M059J (cell line): ENCODE measurements around the gene PHACTR3. TPM values are rescaled to one million over a fixed set of nuclear protein-coding genes. Genes with fewer than 3 reads are reported as not detected.

ENCODE experiments used
- DNase-seq: peaks from one replicate; pipeline ENCODE4 v3.0.0-alpha.2; 2012; ENCODE audit warnings: low read depth
- total RNA-seq: library from RNA; depleted of rRNA; stranded (reverse); fragments of >200 nt; shearing (Covaris generic); gene quantifications from 2 replicates; pipeline ENCODE4 v1.2.3, GENCODE V29; 2014

PHACTR3 gene
- total RNA-seq, 1 experiment from 2014 or later = not detected

DNA sequence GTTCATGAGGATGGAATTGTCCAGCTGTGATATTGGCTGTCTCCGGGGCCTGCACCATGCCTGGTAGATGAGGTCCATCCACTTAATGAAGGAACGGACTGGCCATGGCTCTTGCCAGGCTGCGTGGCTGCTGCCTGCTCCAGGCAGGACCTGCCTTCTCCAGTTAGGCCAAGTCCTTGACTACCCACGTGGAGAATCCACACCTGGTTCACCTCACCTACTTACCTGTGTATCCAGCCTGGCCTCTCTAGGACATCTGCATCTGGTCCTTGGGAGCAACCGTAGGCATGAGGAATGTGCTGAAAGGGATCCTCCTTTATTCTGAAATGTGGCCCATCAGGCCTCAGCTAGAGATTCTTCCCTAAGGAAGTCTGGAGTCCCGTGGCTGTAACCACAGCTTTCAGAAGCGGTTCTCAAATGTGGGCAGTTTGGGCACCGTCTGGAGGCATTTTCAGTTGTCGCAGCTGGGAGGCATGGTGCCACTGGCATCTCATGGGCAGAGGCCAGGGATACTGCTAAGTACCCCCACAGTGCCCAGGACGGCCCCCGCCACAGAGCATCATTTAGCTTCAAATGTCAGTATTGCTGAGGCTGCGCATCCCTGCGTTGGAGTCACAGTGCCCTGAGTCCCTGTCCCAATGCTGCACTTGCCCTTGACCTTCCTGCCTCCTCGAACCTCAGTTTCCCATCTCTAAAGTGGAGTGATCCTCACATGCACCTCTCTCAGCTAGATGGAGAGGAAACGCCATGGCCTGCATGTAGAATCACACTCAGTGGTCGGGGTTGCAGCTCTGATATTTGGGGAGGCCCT, 67.5 kb downstream of the PHACTR3 start:
- no peak for DNase-seq

GRCh38 chr20:59672576-59672975, 68.2 kb downstream of the PHACTR3 start:
- no peak for DNase-seq

- DNase-seq = no peak
Measured at GRCh38 chr20:59673288-59673997, 69.1 kb downstream of the PHACTR3 start.

DNA sequence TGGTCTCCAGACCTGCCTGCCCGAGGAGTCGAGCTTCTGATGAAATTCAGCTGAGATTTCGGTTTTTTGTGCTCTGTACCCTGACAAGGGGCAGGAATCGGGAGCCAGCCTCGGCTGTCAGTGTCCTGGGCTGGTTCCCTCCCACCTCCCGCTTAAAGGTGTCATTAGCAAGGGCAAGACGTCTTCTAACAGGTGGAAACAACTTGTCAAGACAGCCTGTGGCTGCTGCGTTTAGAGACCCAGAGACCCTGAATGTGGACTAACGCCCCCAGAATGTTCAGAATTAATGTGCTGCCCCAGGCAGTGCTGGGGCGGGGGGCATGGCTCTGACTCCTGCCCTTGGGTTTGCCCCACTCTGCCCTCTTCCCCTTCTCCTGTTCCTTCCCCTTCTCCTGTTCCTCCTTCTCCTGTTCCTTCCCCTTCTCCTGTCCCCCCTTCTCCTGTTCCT, 69.7 kb downstream of the PHACTR3 start:
- DNase-seq = no peak

DNA sequence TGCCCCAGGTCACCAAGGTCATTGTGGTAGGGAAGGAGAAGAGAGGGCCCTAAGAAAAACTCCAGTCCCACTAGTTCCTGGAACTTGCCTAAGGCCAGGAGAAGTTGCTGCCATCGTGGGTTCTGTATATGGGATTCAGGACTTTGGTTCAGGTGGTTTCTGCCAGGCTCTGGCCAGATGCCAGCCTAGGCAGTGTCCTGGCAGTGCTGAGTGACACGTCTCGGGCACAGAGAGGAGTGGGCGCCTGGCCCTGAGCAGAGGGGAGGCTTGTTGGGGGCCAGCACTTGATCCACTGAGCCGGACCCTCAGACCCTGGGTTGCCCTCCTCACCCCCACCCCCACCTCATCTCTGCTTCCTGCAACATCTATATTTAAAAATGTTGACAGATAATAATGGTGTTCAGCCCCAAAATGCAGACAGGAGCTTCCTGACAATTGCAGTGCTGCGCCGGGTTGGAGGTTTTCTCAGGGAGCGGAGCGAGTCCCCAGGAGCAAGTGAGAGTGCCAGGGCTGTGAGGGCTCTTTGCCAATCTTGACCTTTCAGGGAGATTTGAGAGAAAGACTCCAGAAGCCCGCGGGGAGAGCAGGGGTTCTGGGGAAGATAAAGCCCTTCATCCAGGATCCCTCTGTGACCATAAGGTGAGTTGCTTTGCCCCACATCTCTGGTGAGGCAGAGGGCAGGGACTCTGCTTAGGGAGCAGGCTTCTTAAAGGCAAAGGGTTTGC, 71.9 kb downstream of the PHACTR3 start:
- no peak for DNase-seq

- DNase-seq = no peak
Measured at GRCh38 chr20:59676851-59677182, 72.5 kb downstream of the PHACTR3 start.

DNA sequence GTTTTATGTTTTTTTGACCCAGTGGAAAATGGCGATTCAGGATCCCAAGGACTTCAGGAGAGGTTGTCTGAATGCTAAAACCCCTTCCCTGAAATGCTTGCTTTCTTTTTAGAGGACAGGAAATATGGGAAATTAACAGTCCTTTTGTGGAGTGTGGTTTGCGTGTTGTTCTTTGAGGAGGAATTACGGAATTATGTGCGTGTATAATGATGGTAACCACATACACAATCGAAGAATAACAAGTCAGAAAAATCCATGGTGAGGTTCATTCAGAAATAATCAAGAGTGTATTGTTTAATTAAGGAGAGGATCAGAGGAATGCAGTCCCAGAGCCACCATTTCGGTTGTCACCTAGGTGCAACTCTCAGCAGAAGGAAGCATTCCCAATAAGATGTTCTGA, 73.2 kb downstream of the PHACTR3 start:
- no peak for DNase-seq

GRCh38 chr20:59678288-59678687, 73.9 kb downstream of the PHACTR3 start:
- DNase-seq = no peak

GRCh38 chr20:59678951-59679350, 74.6 kb downstream of the PHACTR3 start:
- DNase-seq = no peak

- DNase-seq = no peak
Measured at GRCh38 chr20:59680148-59680650, 75.9 kb downstream of the PHACTR3 start.

DNA sequence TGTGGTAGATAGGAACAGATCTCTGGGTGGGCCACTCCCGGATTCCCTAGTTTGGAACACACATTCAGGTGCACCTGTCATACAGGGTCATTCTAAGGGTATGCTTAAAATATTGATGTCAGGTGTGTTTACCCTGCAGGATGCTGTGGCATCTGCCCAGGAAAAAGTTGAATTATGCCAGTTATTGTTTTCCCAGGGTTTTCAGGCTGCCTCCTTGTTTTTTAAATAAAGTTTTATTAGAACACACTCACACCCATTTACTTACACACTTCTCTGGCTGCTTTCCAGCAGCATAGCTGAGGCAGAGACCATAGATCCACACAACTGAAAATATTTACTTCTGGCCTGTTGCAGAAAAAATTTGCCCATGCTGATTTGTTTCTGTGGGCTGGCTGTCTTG, 76.5 kb downstream of the PHACTR3 start:
- no peak for DNase-seq

- no peak for DNase-seq
Measured at GRCh38 chr20:59682603-59683002, 78.3 kb downstream of the PHACTR3 start.

DNA sequence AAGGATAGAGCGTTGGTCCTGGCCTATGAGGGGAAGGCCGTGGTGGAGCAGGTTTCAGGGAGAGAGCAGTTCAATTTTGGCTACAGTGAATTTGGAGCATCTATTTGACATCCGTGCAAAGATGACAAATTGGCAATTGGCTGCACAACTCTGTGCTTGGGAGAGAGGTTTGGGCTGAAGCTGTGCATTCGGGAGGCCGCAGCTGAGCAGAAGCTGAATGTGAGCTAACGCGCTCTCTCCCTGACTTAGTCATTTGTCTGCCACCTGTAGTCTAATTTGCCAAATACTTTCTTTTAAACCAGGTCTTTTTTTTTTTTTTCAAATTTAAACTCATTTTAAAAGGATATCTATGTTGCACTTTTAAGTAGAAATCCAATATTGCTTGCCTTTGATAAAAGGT, 78.8 kb downstream of the PHACTR3 start:
- DNase-seq = no peak

GRCh38 chr20:59684685-59685242, 80.4 kb downstream of the PHACTR3 start:
- DNase-seq = no peak

DNA sequence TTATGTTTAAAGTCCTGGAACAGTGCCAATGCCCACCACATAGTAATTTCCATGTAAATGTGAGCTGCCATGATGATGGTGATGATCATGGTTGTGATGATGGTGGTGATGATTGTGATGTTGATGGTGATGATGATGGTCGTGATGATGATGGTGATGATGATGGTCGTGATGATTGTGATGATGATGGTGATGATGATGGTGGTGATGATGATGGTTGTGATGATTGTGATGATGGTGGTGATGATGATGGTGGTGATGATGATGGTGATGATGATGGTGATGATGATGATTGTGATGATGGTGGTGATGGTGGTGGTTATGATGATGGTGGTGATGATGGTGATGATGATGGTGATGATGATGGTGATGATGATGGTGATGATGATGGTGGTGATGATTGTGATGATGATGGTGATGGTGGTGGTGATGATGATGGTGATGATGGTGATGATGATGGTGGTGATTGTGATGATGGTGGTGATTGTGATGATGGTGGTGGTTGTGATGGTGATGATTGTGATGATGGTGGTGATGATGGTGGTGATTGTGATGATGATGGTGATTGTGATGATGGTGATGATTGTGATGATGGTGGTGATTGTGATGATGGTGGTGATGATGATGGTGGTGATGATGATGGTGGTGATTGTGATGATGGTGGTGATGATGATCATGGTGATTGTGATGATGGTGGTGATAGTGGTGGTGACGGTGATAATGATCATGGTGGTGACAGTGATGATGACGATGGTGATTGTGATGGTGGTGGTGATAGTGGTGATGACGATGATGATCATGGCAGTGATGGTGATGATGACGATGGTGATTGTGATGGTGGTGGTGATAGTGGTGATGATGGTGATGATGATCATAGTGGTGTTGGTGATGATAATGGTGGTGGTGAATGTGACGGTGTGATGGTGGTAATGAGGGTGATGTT, 82.3 kb downstream of the PHACTR3 start:
- no peak for DNase-seq

DNA sequence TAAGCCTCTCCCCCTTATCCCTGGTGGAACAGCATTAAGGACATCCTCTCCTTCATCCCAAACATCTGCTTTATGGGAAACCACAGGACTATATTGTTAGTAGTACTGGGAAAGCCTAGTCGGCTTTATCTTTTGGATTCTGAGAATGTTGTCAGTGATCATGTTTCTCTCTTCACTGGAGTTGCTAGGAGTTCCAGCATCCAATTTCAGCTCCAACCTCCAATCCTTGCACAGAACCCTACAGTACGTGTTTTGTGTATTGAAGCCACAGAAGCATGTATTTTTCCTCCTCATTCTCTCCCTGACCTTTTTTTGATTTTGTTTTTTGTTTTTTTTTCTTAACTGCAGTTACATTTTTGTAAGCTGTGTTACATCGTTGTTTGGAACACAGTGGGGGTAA, 84.0 kb downstream of the PHACTR3 start:
- no peak for DNase-seq

DNA sequence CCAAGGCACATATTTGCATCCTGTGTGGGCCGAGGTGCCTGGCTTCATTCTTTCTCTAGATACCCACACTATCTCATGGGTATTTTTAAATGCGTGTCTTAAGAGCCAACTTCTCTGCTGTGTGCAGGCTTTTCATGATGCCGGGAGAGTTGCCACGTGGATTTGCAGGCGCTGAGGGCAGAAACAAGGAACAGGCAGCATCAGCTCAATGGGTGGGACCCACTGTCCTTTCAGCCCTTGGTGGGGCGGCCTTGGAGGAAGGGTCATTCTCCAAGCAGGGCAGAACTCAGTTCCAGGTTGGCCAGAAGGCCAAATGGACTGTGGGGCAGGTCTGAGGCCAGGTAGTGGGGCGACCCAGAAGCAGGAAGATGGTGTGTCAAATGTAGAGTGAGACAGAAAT, 84.7 kb downstream of the PHACTR3 start:
- DNase-seq = no peak

DNA sequence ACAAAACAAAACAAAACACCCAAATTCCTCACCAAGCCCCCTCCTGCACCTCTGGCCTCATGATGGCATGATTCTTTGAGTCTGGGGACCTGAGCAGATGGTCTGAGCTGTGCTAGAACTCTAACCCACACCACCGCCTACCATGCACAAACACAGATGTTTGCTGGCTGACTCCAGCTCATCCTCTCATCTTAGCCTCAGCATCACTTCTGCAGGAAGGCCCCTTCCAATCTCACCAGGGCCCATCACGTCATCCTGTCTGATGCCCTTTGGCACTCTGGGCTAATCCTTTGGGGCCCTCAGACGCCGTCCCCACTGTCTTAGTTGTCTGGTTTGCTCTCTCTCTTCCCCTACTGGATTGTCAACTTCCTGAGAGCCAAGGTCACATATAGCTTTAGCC, 85.8 kb downstream of the PHACTR3 start:
- DNase-seq = no peak

DNA sequence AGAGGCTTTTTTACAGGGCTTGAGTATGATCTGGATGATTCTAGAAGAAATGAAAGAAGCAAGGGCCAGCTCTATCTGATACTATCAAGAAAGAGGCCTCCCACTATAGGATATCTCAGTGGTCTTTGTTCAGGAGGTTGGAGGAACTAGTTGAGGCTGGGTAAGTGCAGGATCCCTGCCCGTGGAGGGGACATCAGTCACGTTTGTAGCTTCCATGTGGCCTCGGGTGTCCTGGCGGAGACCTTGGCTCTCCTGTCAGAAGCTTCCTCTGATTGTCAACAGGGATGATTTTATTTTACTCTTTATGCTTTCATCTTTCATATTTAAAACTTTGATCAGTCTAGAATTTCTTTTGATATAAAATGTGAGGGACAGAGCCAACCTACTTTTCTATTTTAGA, 86.6 kb downstream of the PHACTR3 start:
- no peak for DNase-seq

DNA sequence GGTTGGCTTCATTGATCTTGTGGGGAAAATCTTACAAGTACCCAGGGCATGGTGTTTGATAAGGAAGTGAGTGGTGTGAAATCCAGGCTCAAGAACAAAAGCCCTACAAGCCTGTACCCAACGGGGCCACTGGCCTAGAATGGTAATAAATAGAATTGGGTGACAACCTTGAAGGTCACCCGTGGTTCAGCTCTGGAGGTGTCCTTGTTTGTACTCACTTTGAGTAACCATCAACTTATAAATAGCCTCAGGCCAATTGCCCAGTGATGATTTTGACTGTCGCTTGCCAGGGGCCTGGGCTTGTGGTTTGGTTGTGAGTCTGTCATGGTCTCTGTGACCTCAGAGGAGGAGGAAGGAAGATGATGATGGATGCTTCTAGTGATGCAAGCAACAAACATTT, 87.8 kb downstream of the PHACTR3 start:
- no peak for DNase-seq

DNA sequence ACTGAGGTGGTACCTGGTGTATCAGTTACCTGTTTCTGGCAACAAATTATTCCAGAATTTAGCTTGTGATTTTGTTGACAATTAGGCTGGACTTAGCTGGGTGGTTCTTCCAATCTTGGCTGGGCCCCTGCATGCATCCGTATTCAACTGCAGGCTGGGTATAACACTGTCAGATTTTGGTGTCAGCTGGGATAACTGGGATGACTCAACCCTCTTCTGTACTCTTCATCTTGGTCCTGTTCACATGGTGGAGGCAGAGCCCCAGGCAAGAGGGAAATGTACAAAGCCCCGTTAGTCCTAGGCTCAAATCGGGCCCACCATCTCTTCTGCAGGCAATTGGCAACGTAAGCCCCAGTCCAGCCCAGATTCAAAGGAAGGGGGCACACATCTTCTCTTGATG, 89.2 kb downstream of the PHACTR3 start:
- DNase-seq = no peak
